Measurements from ENCODE around the gene METTL16.

DNA sequence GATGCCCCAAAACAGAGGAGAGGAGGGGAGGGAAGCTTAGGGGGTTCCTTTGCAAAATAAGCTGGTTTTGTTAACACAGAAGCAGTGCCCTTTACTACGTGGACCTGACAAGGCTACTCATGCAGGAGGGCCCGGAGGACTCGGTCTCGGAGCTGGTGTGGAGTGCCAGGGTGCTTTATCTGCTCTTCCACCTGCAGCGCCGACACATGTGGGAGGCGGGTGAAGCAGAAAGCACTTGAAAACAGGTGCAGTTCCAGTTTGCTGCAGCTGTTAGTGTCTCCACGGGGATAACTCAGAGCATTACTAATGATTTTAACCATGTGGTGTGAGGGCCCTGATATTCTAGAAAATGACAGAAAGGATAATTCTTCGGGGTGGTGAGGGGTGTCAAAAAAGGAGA lies 75.8 kb downstream of the METTL16 start:
- no peak for TF ChIP-seq EZH2 (IDR thresholded peaks at IDR 0.05; ENCODE audit: insufficient read depth, poor library complexity, severe bottlenecking)
- no peak for TF ChIP-seq EZH2phosphoT487 (IDR thresholded peaks at IDR 0.05; ENCODE audit: insufficient read depth, low read depth)
